SK-N-SH treated with all-trans-retinoic acid at 6 μM for 48 hours (cell line): ENCODE results near the gene KIAA1210.

Source experiments
- ATAC-seq: fragments of 200-7000 bp; cut with Tn5 transposase; 3 replicates; pipeline ENCODE4 v1.9.1; 2020; ENCODE audit warnings: mild to moderate bottlenecking, moderate library complexity
- ARNTL ChIP-seq: fragments of 450-650 bp; formaldehyde crosslinking; IDR thresholded peaks from 2 replicates; pipeline ENCODE4 v1.5.0; 2020; ENCODE audit warnings: low read depth, mild to moderate bottlenecking, moderate library complexity, borderline replicate concordance
- BACH2 ChIP-seq: fragments of 250-450 bp; sonication (Bioruptor Pico); IDR thresholded peaks from 2 replicates; pipeline ENCODE4 v1.9.0; 2021; ENCODE audit warnings: mild to moderate bottlenecking, borderline replicate concordance
- CSRNP3 ChIP-seq: fragments of 250-450 bp; sonication (Bioruptor Pico); IDR thresholded peaks from 2 replicates; pipeline ENCODE4 v1.5.1; 2021; ENCODE audit warnings: mild to moderate bottlenecking, moderate library complexity
- ESRRG ChIP-seq: fragments of 250-450 bp; sonication (Bioruptor Pico); IDR thresholded peaks from 2 replicates; pipeline ENCODE4 v1.6.1; 2021; ENCODE audit warnings: mild to moderate bottlenecking
- GLIS3 ChIP-seq: fragments of 250-450 bp; sonication (Bioruptor Pico); IDR thresholded peaks from 2 replicates; pipeline ENCODE4 v1.5.0; 2020; ENCODE audit warnings: mild to moderate bottlenecking, moderate library complexity
- ISL1 ChIP-seq: fragments of 250-450 bp; sonication (Bioruptor Pico); IDR thresholded peaks from 2 replicates; pipeline ENCODE4 v2.1.2; 2022; ENCODE audit warnings: mild to moderate bottlenecking, moderate library complexity
- OSR1 ChIP-seq: fragments of 250-450 bp; sonication (Bioruptor Pico); IDR thresholded peaks from 2 replicates; pipeline ENCODE4 v1.8.0; 2022; ENCODE audit warnings: moderate library complexity, mild to moderate bottlenecking, inconsistent platforms
- PATZ1 ChIP-seq: fragments of 250-450 bp; sonication (Bioruptor Pico); IDR thresholded peaks from 2 replicates; pipeline ENCODE4 v1.8.0; 2020; ENCODE audit warnings: mild to moderate bottlenecking, moderate library complexity, borderline replicate concordance
- POU6F1 ChIP-seq: fragments of 250-450 bp; sonication (Bioruptor Pico); IDR thresholded peaks from 2 replicates; pipeline ENCODE4 v1.8.0; 2021; ENCODE audit warnings: low read depth, mild to moderate bottlenecking, moderate library complexity, borderline replicate concordance
- PPARA ChIP-seq: fragments of 250-450 bp; sonication (Bioruptor Pico); IDR thresholded peaks from 2 replicates; pipeline ENCODE4 v1.5.0; 2020; ENCODE audit warnings: mild to moderate bottlenecking, borderline replicate concordance
- RARB ChIP-seq: fragments of 250-450 bp; sonication (Bioruptor Pico); IDR thresholded peaks from 2 replicates; pipeline ENCODE4 v1.8.0; 2021; ENCODE audit warnings: mild to moderate bottlenecking, moderate library complexity
- SNAI2 ChIP-seq: fragments of 250-450 bp; sonication (Bioruptor Pico); IDR thresholded peaks from 2 replicates; pipeline ENCODE4 v1.5.0; 2020; ENCODE audit warnings: mild to moderate bottlenecking, moderate library complexity
- TCF4 ChIP-seq: fragments of 250-450 bp; sonication (Bioruptor Pico); IDR thresholded peaks from 2 replicates; pipeline ENCODE4 v1.8.0; 2021; ENCODE audit warnings: mild to moderate bottlenecking, moderate library complexity, borderline replicate concordance
- TOX ChIP-seq: fragments of 250-450 bp; sonication (Bioruptor Pico); IDR thresholded peaks from 2 replicates; pipeline ENCODE4 v1.8.0; 2021; ENCODE audit warnings: mild to moderate bottlenecking, moderate library complexity, borderline replicate concordance
- TSHZ2 ChIP-seq: fragments of 250-450 bp; sonication (Bioruptor Pico); IDR thresholded peaks from 2 replicates; pipeline ENCODE4 v1.5.0; 2020; ENCODE audit warnings: mild to moderate bottlenecking, moderate library complexity
- ZC3H10 ChIP-seq: fragments of 250-450 bp; sonication (Bioruptor Pico); IDR thresholded peaks from 2 replicates; pipeline ENCODE4 v1.5.1; 2021; ENCODE audit warnings: mild to moderate bottlenecking, moderate library complexity
- ZFP3 ChIP-seq: fragments of 250-450 bp; sonication (Bioruptor Pico); IDR thresholded peaks from 2 replicates; pipeline ENCODE4 v1.5.0; 2020; ENCODE audit warnings: mild to moderate bottlenecking, moderate library complexity
- ZFP30 ChIP-seq: fragments of 450-650 bp; formaldehyde crosslinking; IDR thresholded peaks from 2 replicates; pipeline ENCODE4 v1.5.0; 2022; ENCODE audit warnings: mild to moderate bottlenecking, moderate library complexity
- ZNF565 ChIP-seq: fragments of 450-650 bp; formaldehyde crosslinking; conservative IDR thresholded peaks from 2 replicates; pipeline ENCODE4 v1.5.0; 2020; ENCODE audit warnings: low read depth, mild to moderate bottlenecking, moderate library complexity
- ZNF70 ChIP-seq: fragments of 450-650 bp; formaldehyde crosslinking; IDR thresholded peaks from 2 replicates; pipeline ENCODE4 v1.5.0; 2020; ENCODE audit warnings: mild to moderate bottlenecking, moderate library complexity
- ZNF8 ChIP-seq: fragments of 450-650 bp; formaldehyde crosslinking; IDR thresholded peaks from 2 replicates; pipeline ENCODE4 v1.5.0; 2020; ENCODE audit warnings: mild to moderate bottlenecking, moderate library complexity

KIAA1210 gene

GRCh38 chrX:119132961-119133360 lies 5.3 kb upstream of the KIAA1210 start:
- no peak for TF ChIP-seq BACH2 (CRISPR knock-in tag)
- ATAC-seq: no peak

- no peak for TF ChIP-seq BACH2 (CRISPR knock-in tag)
- no peak for TF ChIP-seq ZNF565
- ATAC-seq: no peak
Measured at GRCh38 chrX:119132316-119132715, 4.7 kb upstream of the KIAA1210 start.

GRCh38 chrX:119130911-119131310 lies 3.3 kb upstream of the KIAA1210 start:
- ATAC-seq: no peak
- TF ChIP-seq ESRRG (CRISPR knock-in tag) (no peak), RARB (no peak), ZFP3 (CRISPR knock-in tag) (no peak), ISL1 (CRISPR knock-in tag) (no peak), TCF4 (CRISPR knock-in tag) (no peak), BACH2 (CRISPR knock-in tag) (no peak), ZFP30 (CRISPR knock-in tag) (no peak), PPARA (CRISPR knock-in tag) (no peak), OSR1 (CRISPR knock-in tag) (no peak), GLIS3 (CRISPR knock-in tag) (no peak), TOX (no peak), TSHZ2 (CRISPR knock-in tag) (no peak), ZC3H10 (CRISPR knock-in tag) (no peak), ZNF70 (CRISPR knock-in tag) (no peak)

GRCh38 chrX:119121341-119121740 lies 6.3 kb downstream of the KIAA1210 start:
- no peak for TF ChIP-seq ZNF565
- no peak for TF ChIP-seq BACH2 (CRISPR knock-in tag)
- TF ChIP-seq SNAI2: no peak
- no peak for TF ChIP-seq TCF4 (CRISPR knock-in tag)
- TF ChIP-seq TOX: no peak
- no peak for TF ChIP-seq ESRRG (CRISPR knock-in tag)
- no peak for TF ChIP-seq ZFP3 (CRISPR knock-in tag)
- no peak for TF ChIP-seq PPARA (CRISPR knock-in tag)
- TF ChIP-seq ZNF70 (CRISPR knock-in tag): no peak
- no peak for TF ChIP-seq PATZ1 (CRISPR knock-in tag)
- TF ChIP-seq ZNF8 (CRISPR knock-in tag): no peak
- TF ChIP-seq RARB: no peak
- TF ChIP-seq POU6F1: no peak
- no peak for TF ChIP-seq ZC3H10 (CRISPR knock-in tag)
- no peak for TF ChIP-seq ARNTL (CRISPR knock-in tag)
- TF ChIP-seq CSRNP3 (CRISPR knock-in tag): no peak
- no peak for TF ChIP-seq TSHZ2 (CRISPR knock-in tag)
- no peak for TF ChIP-seq OSR1 (CRISPR knock-in tag)
- ATAC-seq: no peak
